SK-N-MC (cell line): ENCODE results near the gene KCNA10.

Experiments
- EZH2 ChIP-seq: fragments of 200-600 bp; sonication (generic); IDR thresholded peaks from one replicate; pipeline ENCODE4 v1.6.1; 2017; ENCODE audit warnings: antibody characterized with exemption
- FOXP2 ChIP-seq: optimal IDR thresholded peaks from 2 replicates; pipeline ENCODE3; 2011; ENCODE audit warnings: mild to moderate bottlenecking, moderate library complexity; ENCODE audit not compliant: insufficient read depth; ENCODE audit errors: extremely low read length, control extremely low read depth
- POLR2AphosphoS5 ChIP-seq: IDR thresholded peaks from 2 replicates; pipeline ENCODE4 v1.6.1; 2012; ENCODE audit warnings: mild to moderate bottlenecking, low read depth, low read length, borderline replicate concordance

GRCh38 chr1:110520827-110521226 is 1.9 kb upstream of the KCNA10 start:
- TF ChIP-seq EZH2 (no peak), POLR2AphosphoS5 (no peak), FOXP2 (no peak)
